Measurements from ENCODE around the gene KIAA1755.

DNA sequence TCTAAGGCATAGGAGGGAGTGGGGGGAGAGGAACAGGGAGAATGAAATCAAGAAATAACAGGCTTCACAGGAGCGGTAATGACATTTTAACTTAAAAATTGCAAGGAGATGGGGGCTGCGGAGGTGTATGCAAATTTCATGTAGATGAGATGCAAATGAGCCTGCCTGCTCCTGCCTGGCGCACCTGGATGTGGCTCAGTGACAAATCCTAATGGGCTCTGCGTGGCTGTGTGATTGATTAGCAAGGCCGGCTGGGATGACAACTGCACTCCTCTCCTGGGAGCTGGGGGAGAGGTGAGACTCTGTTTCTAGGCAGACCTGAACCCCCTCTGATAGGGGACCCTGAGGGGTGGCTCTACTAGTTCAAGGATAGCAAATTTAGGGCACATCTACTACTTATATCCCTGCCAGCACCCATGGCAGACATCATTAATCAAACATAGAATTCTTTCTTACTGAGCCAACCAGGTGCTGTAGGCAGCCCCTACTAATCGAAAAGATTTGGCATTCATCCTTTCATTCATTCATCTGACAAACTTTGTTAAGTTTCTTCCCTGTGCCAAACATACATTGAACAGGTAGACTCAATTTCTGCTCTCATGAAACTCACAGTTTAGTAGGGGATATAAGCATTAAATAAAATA, 57.1 kb downstream of the KIAA1755 start:
- TF ChIP-seq, protein P1, sequence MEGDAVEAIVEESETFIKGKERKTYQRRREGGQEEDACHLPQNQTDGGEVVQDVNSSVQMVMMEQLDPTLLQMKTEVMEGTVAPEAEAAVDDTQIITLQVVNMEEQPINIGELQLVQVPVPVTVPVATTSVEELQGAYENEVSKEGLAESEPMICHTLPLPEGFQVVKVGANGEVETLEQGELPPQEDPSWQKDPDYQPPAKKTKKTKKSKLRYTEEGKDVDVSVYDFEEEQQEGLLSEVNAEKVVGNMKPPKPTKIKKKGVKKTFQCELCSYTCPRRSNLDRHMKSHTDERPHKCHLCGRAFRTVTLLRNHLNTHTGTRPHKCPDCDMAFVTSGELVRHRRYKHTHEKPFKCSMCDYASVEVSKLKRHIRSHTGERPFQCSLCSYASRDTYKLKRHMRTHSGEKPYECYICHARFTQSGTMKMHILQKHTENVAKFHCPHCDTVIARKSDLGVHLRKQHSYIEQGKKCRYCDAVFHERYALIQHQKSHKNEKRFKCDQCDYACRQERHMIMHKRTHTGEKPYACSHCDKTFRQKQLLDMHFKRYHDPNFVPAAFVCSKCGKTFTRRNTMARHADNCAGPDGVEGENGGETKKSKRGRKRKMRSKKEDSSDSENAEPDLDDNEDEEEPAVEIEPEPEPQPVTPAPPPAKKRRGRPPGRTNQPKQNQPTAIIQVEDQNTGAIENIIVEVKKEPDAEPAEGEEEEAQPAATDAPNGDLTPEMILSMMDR (IDR thresholded peaks at IDR 0.05 in 4 of 5, conservative IDR thresholded peaks at IDR 0.05 in 1 of 5), result no peak
- no peak for TF ChIP-seq POLR2A (IDR thresholded peaks at IDR 0.05)

All from gastrocnemius medialis (tissue), 4 donors.